BJ (cell line): ENCODE measurements around the gene GPR108. TPM values are rescaled to one million over a fixed set of nuclear protein-coding genes. Genes with fewer than 3 reads are reported as not detected.

ENCODE experiments used
- CTCF ChIA-PET: fragments of 350-600 bp; formaldehyde crosslinking; extraction: SDS; loops from one replicate; lab custom pipeline; 2021; ENCODE audit warnings: antibody characterized with exemption, inconsistent platforms; lab: Yijun Ruan, JAX
- POLR2A ChIA-PET: fragments of 300-600 bp; sonication (Branson Sonifier 250); formaldehyde crosslinking; extraction: SDS; loops from one replicate; lab custom pipeline; 2021; ENCODE audit warnings: antibody characterized with exemption; lab: Charles Lee
- DNase-seq: peaks from one replicate; pipeline ENCODE4 v3.0.0-alpha.2; 2011; ENCODE audit warnings: low read depth
- H3K27me3 ChIP-seq: 2 replicates; pipeline ENCODE4 v1.6.0; 2011; ENCODE audit warnings: low read length; ENCODE audit not compliant: control insufficient read depth, insufficient read depth
- H3K36me3 ChIP-seq: 2 replicates; pipeline ENCODE4 v1.5.1; 2011; ENCODE audit warnings: low read length; ENCODE audit not compliant: control insufficient read depth, insufficient read depth
- H3K4me3 ChIP-seq: 2 replicates; pipeline ENCODE4 v1.5.1; 2011; ENCODE audit warnings: low read depth, mild to moderate bottlenecking, control low read depth, low read length
- polyA plus RNA-seq: library from polyadenylated mRNA; depleted of rRNA; stranded (reverse); fragments of >200 nt; gene quantifications from 2 replicates; pipeline ENCODE4 v1.2.3, GENCODE V29; 2011
- TF ChIP-seq, protein P1 (sequence below): IDR thresholded peaks from 2 replicates; pipeline ENCODE4 v1.5.1; 2011; ENCODE audit warnings: low read depth, mild to moderate bottlenecking, control low read depth, inconsistent platforms, low read length, moderate library complexity; ENCODE audit not compliant: insufficient read depth

Gene GPR108
- polyA plus RNA-seq, 1 experiment = 71.4 TPM

DNA sequence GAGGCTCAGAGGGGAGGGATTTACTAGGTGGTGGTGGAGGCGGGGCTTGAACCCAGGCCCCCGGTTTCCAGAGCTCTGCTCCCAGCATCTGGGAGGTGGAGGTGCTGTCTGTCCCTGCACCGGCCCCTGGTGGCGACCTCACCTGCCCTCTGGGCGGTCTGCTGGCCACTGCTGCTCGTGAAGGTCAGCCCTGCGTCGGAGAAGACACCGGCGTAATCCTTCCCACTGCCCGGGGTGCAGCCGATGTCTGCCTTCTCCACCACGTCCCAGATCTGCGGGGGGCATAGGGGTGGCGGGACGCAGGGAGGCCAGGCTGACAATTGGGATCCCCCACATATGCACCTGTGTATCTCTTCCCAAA is 29.7 kb downstream of the GPR108 start:
- DNase-seq = no peak
- Histone ChIP-seq H3K36me3 (no peaks in the 10 kb centered on the region), H3K27me3 (peaks cover 2% of the 10 kb centered on the region; the same call in 1 of the 2 replicates), H3K4me3 (no peak overlapping the region)
- TF ChIP-seq, protein P1, sequence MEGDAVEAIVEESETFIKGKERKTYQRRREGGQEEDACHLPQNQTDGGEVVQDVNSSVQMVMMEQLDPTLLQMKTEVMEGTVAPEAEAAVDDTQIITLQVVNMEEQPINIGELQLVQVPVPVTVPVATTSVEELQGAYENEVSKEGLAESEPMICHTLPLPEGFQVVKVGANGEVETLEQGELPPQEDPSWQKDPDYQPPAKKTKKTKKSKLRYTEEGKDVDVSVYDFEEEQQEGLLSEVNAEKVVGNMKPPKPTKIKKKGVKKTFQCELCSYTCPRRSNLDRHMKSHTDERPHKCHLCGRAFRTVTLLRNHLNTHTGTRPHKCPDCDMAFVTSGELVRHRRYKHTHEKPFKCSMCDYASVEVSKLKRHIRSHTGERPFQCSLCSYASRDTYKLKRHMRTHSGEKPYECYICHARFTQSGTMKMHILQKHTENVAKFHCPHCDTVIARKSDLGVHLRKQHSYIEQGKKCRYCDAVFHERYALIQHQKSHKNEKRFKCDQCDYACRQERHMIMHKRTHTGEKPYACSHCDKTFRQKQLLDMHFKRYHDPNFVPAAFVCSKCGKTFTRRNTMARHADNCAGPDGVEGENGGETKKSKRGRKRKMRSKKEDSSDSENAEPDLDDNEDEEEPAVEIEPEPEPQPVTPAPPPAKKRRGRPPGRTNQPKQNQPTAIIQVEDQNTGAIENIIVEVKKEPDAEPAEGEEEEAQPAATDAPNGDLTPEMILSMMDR = no peak
- ChIA-PET POLR2A (no interaction called here), CTCF (no interaction called here)

DNA sequence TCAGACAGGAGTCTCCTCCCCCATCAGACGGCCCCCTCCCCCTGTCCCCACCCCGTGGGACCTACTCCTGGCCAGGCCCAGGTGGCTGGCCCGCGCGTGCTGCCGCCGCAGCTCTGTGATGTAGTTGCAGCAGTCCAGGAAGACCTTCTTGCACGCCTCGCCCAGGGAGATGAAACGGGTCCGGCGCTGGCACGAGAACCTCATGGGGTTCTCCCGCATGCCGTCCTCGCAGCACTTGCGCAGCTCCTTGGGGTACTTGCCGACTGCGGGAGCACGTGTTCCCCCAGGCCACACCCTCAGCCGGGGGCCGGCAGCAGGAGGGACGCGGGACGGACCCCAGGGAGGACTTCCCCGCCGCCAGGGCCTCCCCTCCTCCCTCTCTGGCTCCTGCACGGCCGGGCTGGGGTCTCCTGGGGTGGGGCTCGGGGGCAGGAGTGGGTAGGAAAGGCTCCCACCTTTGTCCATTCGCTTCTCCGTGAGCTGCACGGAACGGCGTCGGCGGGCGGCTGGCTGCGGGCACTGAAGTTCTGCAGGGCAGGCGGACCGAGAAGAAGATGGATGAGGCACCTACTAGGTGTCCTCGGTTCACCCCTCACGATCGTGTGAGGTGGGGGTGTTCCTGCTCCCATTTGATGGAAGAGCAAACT is 30.2 kb downstream of the GPR108 start:
- H3K27me3 ChIP-seq = peaks cover 2% of the 10 kb centered on the region; the same call in 1 of the 2 replicates
- ChIA-PET CTCF (no interaction called here), POLR2A (no interaction called here)
- TF ChIP-seq, protein P1 = no peak
- H3K36me3 ChIP-seq = no peaks in the 10 kb centered on the region
- H3K4me3 ChIP-seq = no peak overlapping the region
- DNase-seq = no peak

DNA sequence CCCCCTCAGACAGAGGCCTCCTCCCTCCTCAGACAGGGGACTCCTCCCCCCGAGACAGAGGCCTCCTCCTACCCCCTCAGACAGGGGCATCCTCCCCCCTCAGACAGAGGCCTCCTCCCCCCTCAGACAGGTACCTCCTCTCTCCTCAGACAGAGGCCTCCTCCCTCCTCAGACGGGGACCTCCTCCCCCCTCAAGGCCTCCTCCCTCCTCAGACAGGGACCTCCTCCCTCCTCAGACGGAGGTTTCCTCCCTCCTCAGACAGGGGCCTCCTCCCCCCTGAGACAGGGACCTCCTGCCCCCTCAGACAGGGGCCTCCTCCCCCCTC is 30.8 kb downstream of the GPR108 start:
- H3K36me3 ChIP-seq = no peaks in the 10 kb centered on the region
- peaks cover 2% of the 10 kb centered on the region; the same call in 1 of the 2 replicates for H3K27me3 ChIP-seq
- POLR2A ChIA-PET = no interaction called here
- H3K4me3 ChIP-seq = no peak overlapping the region
- TF ChIP-seq, protein P1 = no peak
- CTCF ChIA-PET = no interaction called here
- DNase-seq = no peak

DNA sequence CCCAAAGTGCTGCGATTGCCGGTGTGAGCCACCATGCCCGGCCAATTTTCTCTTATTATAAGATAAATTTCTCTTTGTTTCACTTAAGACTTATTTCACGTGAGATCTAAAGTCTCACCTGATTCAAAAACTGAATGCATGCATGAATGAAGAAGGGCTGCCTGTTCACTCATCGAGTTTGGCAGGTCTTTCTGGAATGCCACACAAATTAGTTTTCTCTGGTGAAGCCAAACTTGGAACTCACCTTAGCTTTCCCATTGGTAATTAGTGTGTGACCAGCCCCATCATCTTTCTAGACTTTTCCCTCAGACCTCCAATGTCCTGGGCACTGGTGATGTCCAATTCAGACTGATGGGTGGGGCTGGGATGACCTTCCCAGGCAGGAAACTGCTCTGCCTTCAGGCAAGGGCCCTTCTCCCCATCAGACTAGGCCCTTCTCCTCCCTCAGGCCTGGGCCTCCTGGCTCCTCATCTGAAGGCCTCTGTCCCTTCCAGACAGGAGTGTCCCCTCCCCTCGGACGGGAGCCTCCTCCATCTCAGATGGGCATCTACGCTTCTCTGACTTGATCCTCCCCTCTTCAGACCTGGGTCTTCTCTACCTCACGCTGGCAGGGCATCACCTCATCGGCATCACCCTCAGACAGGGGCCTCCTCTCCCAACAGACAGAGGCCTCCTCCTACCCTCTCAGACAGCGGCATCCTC is 31.3 kb downstream of the GPR108 start:
- DNase-seq = no peak
- ChIA-PET POLR2A (no interaction called here), CTCF (no interaction called here)
- TF ChIP-seq, protein P1 = no peak
- H3K4me3 ChIP-seq = no peak overlapping the region
- H3K36me3 ChIP-seq = no peaks in the 10 kb centered on the region
- H3K27me3 ChIP-seq = peaks cover 2% of the 10 kb centered on the region; the same call in 1 of the 2 replicates

DNA sequence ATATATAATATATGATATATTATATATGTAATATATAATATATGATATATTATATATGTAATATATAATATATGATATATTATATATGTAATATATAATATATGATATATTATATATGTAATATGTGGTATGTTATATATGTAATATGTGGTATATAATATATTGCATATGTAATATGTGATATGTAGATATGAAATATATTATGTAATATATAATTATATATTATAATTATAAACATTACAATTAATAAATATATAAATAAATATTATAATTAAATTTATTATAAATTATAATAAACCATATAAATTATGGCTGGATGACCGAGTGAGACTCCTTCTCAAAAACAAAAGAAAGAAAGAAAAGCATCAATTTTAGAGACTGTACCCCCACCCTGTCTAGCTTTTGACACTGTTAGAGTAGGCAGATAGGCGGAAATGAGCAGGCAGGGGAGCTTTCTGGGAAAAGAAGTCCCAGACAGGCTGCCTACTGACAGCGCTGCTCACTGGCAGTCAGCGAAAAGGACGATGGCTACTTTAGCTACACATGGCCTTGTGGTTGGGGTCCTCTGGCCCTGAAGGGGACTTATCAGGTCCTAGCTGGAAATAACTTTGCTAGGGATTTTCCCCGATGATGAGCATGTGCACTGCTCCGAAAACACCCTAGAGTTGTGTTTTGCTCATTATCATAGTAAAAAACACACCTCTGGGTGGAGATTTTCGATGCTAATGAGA is 36.6 kb downstream of the GPR108 start:
- CTCF ChIA-PET = no interaction called here

More for the DNA sequence above, 36.6 kb downstream of the GPR108 start:
- POLR2A ChIA-PET = no interaction called here
- Histone ChIP-seq H3K4me3 (no peak overlapping the region), H3K27me3 (no peaks in the 10 kb centered on the region), H3K36me3 (no peaks in the 10 kb centered on the region)
- TF ChIP-seq, protein P1 = no peak
- no peak for DNase-seq
